GM19463 (cell line): ENCODE measurements around the gene PIGP.
"Not testable (repeated sequence)": the region's sequence is repeated elsewhere in the genome, so short reads cannot be mapped to it uniquely, and the experiment has no call there.

ENCODE experiments used
- ATAC-seq: cut with Tn5 transposase; IDR thresholded peaks from one replicate; pipeline ENCODE4 v1.9.1; 2021; ENCODE audit warnings: mild to moderate bottlenecking, moderate library complexity; ENCODE audit not compliant: unreplicated experiment

The PIGP gene

DNA sequence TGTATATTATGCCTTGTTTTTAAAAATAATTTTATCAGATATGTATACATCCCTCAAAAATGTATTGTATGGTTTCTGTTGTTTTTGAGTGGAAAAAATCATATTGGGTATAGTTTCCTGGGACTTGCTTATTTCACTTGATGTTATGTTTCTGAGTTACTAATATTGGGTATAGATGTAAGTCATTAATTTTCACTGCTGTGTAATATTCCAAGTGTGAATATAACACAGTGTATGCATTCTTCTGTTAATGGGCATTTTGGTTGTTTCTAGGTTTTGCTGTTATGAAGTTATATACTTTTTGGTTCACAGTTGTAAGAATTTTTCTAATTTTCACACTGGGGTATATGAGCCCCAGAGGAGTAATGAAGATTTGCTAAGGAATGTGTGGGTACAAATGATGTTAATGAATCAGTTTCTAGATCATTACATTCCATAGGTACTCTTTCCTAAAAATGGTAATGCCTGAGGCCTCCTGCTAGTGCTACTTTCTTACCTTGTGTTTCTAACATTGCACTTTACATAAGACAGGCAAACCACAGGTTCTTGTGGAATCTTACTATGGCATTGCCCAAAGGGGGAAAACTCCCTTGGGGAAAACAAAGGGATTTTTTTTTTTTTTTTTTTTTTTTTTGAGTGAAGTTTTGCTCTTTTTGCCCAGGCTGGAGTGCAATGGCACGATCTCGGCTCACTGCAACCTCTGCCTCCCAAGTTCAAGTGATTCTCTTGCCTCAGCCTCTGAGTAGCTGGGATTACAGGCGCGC, 3.4 kb upstream of the PIGP start:
- ATAC-seq: no peak

DNA sequence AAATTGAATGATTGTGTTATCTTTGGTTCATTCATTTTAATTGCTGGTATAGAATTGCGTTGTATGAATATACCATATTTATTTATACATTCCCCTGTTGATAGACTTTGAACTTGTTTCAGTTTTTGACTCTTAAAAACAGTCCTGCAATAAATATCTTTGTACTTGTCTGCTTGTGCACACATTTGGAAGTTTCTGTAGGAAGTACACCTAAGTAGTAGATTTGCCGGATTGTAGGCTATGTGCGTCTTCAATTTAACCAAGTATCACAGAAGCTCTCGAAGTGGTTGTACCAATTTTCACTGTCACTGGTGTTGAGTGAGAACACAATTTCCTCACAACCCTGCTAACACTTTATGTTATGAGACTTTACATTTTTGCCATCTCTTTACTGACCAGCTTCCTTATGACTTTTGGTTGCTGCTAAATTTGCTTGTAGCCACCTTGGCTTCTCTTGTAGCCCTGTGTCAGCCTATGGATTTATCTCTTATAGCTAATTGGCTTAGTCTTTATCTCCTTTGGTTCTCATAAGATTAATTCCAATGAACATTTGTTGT, 2.4 kb upstream of the PIGP start:
- ATAC-seq: no peak

DNA sequence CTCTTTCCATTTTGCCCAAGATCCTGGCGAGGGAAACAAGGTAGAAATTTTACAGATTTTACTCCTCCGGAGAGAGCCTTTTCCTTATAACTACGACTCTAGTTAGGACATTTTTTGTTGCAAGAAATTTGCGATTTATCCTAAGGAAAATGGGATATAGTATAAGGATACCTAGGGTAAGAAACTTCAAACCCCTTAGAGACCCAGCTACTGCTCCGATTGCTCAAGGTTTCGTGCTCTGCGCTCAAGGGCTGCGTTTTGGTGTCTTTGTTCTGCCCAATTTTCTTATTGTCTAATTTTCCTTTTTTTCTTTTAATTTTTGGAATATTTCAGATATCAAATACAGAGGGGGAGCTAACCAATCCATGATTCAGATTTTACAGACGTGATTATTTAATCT, 1.7 kb upstream of the PIGP start:
- ATAC-seq: no peak

- ATAC-seq: no peak
Measured at GRCh38 chr21:37074197-37074510, 1.3 kb upstream of the PIGP start.

- ATAC-seq: peak; percentile 23
Measured at GRCh38 chr21:37073417-37074196, 736 bp upstream of the PIGP start.

DNA sequence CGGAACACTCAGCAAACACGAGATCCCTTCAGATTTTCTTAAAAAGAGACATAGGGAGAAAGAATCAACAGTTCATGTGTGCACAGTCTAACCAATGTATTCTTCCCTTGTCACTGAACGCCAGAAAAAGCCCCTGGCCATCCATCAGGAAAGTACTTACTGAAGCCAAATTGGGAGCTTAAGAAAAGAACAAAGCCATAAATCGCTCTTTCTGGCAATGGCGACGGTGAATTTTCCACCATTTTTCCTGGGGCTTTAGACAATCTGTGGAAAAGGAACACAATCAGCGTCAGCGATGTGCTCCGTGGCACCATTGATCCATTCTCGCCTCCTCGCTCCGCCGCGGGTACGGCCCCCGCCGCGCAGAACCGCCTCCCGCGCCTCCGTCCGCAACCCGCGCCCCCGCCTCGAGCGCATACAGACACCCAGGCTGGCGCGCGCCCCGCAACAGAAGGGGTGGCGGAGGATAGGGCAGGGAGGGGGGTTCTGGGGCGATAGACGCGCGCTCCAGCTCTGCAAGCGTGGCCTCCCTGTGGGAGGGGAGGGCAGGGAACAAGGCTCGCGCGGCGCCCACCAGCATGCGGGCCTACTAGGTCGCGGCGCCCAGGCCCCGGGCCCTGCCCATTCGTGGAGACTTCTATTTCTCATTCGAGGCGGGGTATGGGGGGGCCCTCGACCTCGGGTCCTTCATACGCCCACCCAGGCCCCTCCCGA, 440 bp downstream of the PIGP start:
- ATAC-seq: peak; percentile 33

DNA sequence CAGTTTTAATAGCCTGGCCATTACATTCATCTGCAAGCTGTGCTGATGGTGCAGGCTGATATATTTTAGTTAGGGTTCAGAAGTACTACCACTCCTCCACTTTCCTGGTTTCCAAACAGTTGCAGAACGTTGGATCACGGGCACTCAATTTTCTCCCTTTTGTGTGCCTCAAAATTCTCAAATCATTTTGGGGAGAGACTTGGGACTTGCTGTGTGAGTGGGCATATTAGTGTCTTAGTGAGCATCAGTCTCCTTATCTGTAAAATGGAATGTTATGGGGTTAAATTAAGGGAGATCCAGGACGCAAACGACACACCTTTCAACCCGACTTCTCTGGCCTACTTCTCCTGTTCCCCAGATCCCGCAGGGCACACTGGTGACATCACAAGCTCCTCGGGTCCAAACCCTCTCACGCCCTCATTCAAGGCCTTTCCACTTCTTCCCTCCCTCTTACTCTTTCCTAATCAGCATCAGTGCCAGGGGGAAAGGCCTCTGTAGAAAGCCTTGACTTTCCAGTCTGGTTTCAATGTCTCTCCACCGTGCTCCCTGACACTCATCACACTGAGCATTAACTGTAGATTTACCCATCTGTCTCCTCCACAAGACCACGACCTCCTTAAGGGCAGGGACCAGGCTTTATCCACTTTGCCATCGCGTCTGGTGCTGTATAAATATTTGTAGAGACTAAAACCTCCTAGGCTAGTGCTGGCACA, 1.2 kb downstream of the PIGP start:
- no peak for ATAC-seq

GRCh38 chr21:37065561-37066177, 7.2 kb downstream of the PIGP start:
- no peak for ATAC-seq

DNA sequence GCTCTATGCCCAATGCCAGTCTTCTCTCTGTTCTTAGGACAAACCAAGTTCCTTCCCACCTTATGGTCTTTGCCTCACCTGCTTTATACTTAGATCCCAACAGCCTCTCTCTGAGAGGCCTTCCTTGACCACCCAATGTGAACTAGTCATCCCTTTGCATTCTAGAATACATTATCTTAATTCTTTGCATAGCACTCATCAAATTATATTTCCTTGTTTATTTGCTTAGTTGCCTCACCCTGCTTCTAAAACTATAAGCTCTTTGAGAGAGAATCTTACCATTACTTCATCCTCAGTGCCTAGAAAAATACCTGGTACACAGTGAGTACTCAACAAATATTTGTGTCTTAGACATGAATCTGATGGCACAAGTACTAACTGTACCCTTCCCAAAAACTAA, 8.0 kb downstream of the PIGP start:
- ATAC-seq: no peak

DNA sequence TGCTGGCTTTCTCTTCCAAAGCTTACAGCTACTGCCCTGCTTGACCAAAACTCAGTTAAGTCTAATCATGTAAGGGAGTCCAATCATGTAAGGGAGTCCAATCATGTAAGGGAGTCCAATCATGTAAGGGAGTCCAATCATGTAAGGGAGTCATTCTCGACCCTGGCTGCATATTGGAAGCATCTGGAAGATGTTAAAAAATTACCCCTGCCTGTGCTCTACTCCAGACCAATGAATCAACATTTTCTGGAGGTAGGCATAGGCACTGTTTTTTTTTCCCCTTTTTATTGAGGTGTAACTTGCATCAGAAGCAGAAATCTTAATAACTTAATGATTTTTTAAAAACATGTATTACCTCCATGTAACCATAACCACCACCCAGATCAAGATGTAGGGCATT, 9.4 kb downstream of the PIGP start:
- no peak for ATAC-seq

DNA sequence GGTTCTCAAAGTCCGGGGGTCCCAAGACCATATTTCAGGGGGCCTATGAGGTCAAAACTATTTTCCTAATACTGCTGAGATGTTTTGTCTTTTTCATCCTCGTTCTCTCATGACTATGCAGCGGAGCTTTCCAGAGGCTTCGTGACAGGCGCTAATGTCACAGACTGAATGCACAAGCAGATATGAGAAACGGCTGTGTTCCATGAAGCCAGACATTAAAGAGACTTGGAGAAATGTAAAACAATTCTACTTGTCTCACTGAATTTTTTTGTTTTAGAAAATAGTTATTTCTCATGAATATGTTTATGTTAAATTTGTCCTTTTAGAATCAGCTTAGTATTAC, 10.3 kb downstream of the PIGP start:
- no peak for ATAC-seq

DNA sequence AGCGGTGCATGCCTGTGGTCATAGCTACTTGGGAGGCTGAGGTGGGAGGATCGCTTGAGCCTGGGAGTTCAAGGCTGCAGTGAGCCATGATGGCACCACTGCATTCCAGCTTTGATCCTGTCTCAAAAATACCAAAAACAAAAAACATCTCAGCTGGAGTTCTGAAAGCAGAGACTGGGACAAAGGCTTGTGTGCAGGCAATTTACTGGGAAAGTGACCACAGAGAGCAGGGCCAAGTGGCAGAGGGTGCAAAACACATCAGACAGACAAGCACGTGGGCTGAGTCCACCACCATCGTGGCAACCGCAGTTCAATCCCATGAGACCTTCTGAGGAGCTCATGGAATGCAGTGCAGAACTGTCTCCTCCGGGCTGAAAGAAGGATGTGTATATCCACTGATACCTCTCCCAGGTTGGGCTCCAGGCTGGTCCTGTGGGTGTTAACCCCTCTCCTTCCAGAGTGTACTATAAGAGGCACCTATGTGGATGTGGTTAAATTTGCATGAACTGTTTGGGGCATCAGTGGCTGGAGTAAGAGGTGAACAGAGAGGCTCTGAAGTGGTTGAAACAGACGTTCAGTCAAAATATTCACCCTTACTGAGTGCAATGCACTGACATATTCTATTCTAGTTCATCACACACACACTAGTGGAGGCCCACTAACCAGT, 10.8 kb downstream of the PIGP start:
- no peak for ATAC-seq

GRCh38 chr21:37060296-37060695, 12.6 kb downstream of the PIGP start:
- ATAC-seq: no peak

- no peak for ATAC-seq
Measured at GRCh38 chr21:37059181-37059580, 13.7 kb downstream of the PIGP start.

- ATAC-seq: no peak
Measured at GRCh38 chr21:37058261-37058660, 14.6 kb downstream of the PIGP start.

DNA sequence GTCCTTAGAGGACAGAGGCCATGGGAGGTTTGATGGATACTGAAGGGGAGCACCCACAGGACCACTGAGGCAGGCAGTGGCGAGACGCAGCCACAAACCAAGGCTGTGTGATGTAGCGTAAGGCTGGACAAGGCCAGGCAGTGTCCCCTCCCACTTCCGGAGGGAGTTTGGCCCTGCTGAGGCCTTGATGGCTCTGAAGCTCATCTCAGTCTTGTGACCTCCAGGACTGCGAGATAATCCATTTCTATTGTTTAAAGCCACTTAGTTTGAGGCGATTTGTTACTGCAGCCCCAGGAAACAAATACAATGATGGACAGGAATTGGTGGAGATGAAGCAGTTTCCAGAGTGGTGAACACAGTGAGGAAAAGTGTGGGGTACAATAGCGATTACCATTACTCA, 15.3 kb downstream of the PIGP start:
- no peak for ATAC-seq

GRCh38 chr21:37055271-37055855, 17.5 kb downstream of the PIGP start:
- ATAC-seq: no peak

GRCh38 chr21:37049741-37050140, 23.1 kb downstream of the PIGP start:
- ATAC-seq: not testable (repeated sequence)

GRCh38 chr21:37047079-37047478, 25.8 kb downstream of the PIGP start:
- ATAC-seq: no peak

DNA sequence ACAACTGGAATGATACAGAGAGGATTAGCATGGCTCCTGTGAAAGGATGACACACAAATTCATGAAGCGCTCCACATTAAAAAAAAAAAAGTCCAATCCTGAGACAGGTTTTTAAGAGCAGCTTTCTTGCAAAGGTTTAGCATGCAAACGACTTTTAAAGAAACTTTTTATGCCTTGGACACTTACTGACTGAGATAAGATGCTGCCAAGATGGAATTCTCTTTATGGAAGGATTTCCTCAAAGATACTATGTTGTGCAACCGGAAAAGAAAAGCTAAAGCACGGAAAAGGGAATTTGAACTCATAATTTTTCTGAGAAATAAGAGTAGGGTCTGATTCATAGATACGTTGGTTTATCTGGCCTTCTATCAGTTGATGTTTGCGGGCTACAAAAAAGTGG, 27.3 kb downstream of the PIGP start:
- no peak for ATAC-seq
